HL-60/S4 (cell line): ENCODE results near the gene CFAP299.
"Not testable (repeated sequence)": the region's sequence is repeated elsewhere in the genome, so short reads cannot be mapped to it uniquely, and the experiment has no call there.

Experiments used
- in situ Hi-C: fragments of 300-500 bp; cut with MboI; formaldehyde crosslinking; loops from 2 replicates; pipeline ENCODE4 v1.14.3; 2022; ENCODE audit warnings: low sequenced_read_pairs

Gene CFAP299

DNA sequence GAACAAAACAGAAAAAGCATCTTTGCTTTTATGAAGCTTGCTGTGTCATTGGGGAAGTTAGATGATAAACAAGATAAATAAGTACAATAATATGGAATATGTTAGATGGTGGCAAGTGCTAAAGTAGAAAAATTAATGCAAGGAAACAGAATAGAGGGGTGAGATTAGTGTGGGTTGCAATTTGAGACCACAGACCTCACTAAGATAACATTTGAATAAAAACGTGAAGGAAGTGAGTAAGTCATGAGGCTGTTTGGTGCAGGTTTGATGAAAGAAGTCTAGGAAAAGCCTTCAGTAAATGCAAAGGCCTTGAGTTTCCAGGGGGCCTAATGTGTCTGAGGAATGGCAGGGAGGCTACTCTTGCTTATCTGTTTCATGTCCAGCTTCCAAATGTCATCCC lies 102.5 kb downstream of the CFAP299 start:
- in situ Hi-C loops, result no loop called here

DNA sequence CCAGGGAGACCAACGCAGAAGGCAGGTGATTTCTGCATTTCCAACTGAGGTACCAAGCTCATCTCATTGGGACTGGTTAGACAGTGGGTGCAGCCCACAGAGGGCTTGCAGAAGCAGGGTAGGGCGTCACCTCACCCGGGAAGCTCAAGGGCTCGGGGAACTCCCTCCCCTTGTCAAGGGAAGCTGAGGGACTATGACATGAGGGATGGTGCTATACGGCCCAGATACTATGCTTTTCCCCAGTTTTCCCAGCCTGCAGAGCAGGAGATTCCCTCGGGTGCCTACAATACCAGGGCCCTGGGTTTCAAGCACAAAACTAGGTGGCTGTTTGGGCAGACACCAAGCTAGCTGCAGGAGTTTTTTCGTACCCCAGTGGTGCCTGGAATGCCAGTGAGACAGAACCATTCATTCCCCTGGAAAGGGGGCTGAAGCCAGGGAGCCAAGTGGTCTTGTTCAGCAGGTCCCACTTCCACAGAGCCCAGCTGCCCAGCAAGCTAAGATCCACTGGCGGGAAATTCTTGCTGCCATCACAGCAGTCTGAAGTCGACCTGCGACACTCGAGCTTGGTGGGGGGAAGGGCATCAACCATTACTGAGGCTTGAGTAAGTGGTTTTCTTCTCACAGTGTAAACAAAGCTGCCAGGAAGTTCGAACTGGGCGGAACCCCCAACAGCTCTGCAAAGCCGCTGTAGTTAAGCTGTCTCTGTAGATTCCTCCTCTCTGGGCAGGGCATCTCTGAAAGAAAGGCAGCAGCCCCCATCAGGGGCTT lies 103.9 kb downstream of the CFAP299 start:
- in situ Hi-C loops, result not testable (repeated sequence)

DNA sequence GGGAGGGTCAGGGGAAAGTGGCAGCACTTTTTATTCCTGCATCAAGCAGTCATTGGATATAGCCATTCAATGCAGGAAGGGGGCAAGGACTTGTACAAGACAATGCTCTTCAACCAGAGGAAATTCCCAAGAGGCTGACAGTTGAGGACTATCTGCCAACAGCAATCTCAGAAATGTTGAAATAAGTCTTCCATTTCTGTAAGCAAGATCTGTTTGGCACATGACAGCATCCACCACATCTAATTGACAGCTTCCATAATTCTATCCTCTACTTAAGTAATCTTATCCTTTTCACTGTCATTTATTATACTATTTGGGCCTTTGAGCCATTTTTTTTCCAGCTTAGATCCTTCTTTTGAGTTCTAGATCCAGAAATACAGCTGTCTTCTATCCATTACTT lies 110.7 kb downstream of the CFAP299 start:
- in situ Hi-C loops, result no loop called here

DNA sequence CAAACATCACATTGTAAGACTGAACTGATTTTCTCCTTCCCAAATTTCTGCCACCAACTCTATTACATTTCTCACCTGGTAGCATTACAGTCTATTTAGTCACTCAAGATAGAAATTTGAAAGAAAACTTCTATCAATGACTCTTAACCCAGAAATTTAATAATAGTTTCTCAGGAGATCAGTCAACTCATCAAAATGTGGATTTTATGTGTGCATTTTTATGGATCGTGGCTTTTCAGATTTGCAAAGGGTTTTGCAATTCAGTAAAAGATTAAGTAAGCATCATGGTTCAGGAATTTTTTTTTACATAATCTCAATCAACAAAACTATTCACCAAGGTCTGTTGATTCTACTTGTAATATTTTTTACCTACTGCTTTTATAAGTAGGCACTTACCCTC lies 111.1 kb downstream of the CFAP299 start:
- in situ Hi-C loops, result no loop called here

DNA sequence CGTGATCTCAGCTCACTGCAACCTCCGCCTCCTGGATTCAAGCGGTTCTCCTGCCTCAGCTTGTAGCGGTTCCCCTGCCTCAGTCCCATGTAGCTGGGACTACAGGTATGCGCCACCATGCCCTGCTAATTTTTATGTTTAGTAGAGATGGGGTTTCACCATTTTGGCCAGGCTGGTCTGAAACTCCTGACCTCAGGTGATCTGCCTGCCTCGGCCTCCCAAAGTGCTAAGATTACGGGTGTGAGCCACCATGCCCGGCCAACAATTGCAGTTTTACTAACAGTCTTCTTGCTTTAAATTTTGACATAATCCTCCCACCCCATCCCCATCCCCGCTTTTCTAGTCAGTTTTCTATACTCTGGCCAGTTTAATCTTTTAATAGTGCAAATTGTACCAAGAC lies 112.0 kb downstream of the CFAP299 start:
- in situ Hi-C loops, result no loop called here

DNA sequence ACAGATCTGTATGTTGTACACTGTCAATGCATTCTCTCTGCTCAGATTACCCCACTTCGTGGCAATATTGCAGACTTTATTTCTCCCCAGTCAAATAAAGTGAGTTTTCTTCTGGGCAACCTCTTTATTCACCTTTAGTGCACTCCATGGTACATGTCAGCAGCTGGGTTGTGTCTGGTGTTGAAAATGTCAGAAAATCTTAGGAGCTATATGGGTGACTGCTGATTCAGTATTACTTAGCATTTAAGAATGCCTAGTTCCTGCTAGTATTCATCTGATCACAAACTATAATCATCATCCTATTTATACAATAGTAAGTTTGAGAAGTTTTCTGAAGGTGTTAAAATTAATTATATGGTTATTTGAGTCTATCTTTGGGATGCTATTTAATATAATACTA lies 112.5 kb downstream of the CFAP299 start:
- in situ Hi-C loops, result no loop called here

DNA sequence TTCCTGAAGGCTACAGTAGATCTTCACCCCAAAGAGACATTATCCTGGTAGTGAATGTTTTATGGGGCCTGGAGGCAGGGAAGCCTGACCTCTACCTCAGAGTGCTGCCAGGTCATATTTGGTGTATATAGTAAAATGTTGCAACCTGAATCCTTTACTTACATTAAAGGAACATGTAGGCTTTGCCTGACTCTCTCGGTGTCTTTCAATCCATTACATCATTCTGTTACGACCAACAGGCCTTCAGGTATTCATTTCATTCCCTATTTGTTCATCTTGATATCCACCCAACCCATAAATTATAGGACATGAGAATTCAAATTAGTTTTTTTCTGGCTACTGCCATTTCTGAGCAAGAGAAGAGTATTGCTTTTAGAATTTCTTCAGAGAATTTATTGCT lies 116.5 kb downstream of the CFAP299 start:
- in situ Hi-C loops, result no loop called here

DNA sequence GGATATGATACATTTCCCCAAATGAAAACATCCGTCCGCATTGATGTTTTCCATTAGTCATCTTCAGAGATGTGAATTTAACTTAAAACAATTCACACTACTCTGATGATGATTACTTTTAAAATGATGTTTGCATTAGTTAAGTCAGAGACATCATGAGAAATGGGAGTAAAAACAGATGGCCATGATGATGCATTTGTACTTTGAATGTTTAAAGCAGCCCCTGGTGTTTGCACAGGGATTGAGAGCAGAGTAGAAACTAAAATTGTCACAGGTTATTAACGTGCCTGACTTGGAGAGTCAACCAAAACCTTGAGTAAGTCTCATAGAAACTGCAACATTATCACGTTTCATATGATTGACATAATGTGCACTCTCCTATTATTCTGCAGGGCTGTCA lies 117.2 kb downstream of the CFAP299 start:
- in situ Hi-C loops, result no loop called here

DNA sequence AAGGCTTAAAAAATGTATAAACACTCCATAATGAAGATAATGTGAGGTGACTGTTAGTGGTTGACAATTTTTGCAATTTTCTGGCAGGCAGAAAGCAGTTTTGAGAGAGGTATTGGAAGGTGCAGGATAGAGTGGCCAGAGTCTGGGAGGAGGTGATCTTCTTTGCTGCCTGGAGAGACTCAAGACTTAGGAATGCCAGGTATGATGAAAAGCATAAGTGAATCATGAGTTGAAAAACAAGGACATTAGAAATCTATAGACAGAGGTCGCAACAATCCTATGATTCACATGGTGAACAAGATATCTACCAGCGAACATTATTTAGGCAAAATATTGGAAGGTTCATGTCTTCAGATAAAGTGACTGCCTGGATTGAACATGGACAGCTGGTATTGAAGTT lies 118.5 kb downstream of the CFAP299 start:
- in situ Hi-C loops, result no loop called here

DNA sequence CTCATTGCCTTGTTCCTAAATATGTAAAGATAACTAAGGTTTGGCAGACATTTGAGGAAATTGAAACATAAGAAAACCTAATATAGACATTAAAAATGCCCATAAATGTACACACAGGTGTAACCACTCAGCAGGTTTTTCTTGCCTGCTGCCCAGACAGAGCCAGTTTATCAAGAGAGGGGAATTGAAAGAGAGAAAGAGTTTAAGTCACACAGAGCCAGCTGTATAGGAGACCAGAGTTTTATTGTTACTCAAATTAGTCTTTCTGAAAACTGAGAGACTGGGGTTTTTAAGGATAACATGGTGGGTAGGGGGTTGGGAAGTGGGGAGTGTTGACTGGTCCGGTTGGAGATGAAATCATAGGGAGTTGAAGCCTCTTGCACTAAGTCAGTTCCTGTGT lies 119.0 kb downstream of the CFAP299 start:
- in situ Hi-C loops, result no loop called here

DNA sequence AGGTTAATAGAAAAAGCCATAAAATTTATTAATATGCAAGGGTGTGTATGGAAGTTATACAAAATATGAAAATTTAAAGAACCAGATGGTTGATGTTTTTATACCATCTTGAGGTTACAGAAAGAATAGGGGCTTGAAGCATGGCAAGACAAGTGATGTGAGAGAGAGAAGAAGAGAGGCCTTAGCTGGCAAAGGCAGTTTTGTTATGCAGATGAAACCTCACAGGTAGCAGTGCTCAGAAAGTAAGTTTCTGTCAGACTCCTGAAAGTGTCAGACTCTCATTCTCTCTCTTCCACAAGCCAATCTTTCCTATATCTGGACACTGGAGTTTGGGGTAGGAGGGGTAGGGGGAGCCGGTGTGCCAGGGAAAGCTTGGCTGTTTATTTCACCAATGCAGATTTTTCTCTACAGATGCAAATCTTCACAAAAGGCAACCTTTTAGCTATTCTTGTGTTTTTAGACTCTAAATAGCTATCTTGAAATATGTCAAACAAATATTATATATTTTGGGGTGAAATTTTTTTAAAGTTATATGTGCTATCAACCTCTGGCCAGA lies 124.5 kb downstream of the CFAP299 start:
- in situ Hi-C loops, result no loop called here

DNA sequence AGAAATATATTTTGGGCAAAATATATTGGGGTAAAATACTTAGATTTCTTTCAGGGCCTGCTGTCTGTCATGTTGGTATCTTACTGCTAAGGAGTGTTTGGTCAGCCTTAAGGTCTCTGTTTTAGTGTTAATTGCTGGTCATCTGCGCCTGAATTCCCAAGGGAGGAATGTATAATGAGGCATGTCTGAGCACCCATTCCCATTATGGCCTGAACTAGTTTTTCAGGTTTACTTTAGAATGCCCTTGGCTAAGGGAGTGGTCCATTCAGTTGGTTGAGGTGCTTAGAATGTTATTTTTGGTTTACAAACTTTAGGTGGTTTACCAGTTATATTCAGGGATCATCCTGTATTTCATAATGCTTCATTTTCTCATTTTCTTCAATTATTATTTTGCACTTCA lies 125.9 kb downstream of the CFAP299 start:
- in situ Hi-C loops, result no loop called here

DNA sequence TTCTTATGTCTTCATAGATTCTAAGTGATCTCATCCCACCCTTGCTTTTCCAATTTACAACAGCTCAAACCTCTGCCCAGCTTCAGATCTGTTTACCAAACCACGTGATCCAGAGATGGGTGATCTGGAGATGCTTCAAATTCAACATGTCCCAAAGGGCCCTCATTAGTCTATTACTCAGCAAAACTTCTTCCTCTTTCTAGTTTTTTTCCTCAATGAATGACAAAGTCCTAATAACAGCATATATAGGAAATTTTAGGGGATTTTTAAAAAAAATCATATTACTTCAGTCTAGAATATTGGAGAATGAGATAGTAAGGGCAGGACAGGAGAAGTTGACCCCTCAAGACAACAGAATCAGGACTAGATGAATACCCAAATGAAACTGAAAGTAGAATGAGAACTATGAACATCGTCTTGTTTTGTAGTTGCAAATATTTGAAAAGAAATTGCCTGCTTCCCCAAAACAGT lies 127.1 kb downstream of the CFAP299 start:
- in situ Hi-C loops, result no loop called here

DNA sequence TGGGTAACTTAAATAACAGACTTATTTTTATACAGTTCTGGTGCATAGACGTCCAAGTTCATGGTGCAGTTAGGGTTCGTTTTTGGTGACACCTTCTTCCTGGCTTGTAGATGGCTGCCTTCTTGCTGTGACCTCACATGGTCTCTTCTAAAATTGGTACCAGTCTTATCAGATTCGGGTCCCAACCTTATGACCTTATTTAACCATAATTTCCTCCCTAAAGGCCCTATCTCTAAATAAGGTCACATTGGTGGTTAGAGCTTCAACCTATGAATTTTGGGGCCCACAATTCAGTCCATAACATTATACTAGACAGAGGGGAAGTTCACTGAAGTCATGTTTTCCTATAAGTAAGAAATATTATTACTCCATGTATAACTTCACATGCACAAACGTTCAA lies 128.0 kb downstream of the CFAP299 start:
- in situ Hi-C loops, result no loop called here

DNA sequence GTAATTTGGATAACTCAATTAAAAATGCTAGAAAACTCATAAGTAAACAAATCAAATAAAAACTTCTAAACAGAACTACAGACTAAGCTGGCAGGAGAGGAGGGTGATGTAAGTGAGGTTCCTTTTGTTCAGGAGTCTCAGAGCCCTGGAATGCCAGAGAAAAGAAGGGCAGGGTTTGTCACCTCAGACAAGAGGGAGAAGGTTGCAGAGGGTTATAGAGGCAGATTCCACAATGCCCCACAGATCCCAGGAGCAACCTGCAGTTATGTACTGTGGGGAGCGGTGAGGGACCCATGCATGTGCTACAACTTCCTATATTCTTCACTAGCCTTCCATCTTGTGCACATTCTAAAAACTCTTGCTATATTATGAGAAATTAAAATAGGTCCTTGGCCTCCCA lies 129.7 kb downstream of the CFAP299 start:
- in situ Hi-C loops, result no loop called here

DNA sequence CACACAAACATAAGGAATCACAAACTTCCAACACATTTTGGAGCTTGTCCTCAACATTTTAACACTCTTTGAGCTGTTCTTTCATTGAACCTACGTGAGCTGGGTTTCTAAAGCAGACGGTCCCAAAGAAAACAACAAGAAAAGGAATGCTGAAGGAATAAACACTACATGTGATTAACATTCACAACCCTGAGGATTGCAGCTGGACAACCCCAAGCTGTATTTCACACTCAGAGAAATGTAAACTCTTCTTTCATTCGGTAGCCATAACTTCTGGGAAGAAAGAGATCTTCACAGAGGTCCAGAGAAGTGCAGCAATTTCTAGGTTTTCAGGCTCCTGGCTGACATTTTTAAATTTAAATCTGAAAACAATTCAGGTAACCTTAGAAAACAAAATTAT lies 130.2 kb downstream of the CFAP299 start:
- in situ Hi-C loops, result no loop called here

DNA sequence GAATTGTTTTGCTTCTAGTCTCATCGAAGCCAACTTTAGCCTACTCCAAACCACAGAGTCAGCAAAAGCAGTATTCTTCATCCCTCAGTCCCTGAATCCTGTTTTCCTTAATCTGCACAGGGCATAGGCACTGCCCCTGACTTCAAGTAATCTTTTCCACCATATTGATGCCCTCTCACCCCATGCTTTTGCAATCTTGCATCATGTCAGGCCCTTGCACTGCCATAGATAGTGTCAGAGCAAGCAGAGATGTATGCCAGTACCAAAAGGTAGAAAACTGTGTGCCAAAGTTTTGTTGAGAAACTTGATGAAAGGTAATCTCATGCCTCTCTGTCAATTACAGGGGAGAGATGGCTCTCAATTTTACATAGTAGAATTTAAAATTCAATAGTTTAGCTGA lies 131.1 kb downstream of the CFAP299 start:
- in situ Hi-C loops, result no loop called here

DNA sequence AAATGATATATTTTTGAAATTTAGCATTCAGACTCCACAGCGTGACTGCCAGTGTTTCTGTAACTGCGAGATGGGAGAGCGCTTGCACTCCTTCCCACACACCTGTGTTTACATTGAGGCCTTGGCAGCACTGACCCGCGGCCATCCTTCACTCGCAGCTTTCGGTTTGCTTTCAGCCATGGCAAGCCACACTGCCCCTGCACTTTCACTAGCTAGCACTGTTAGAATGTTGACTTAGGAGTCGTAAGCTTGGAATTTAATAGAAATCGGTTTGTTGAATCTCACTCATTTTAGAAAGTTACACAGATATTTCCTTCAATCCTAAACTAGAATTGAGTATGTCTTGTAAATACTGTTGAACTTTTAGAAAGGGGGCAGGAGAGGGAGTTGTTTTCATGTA lies 136.2 kb downstream of the CFAP299 start:
- in situ Hi-C loops, result no loop called here

DNA sequence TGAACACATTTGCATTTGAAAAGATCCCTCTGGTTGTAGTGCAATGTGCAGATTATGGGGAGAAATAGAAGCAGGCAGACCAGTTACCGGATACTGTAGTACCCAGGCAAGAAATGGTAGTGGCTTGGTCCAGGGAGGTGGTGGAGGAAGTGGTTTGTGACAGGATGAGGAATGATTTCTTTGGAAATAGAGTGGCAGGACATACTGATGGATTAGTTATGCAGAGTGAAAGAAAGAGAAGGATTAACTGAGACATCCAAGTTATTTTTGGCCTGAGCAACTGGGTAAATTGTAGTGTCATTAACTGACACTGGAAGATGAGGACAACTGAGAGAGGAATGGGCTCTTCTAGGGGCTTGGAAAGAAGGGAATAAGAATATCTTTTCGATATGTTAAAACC lies 139.7 kb downstream of the CFAP299 start:
- in situ Hi-C loops, result no loop called here

DNA sequence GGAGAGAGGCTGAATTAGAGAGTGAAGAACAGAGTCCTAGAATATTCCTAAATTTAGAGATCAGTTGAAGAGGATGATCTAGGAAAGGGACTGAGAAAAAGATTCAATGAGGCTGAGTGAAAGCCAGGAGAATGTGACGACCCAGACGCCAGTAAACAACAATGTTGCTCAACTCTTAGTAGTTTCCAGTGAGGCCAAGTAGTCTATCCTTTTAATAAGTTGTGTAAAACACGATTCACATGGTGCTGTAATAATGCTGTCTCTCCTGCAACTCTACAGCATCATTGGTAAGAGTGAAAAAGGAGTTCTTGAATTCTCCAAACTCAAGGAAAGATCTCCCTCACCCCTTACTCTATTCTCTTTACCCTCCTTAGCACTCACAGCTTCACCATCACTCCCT lies 140.3 kb downstream of the CFAP299 start:
- in situ Hi-C loops, result no loop called here

DNA sequence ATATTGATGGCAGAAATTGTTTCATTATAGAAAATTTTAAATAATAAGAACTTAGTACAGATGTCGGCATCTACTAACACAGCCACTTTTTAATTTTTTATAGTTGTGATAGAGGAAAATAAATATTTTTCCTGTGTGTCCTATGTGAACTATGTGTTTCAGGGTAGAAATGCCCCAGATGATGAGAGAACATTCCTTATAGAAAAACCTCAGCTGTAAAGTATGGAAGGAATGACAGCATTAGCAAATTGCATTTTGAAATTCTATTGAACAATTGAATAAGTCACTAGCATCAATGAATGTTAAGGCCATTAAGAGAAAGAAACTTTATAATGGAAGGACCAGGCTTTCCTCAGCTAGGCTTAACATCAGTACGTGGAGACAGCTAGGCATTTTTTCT lies 149.2 kb downstream of the CFAP299 start:
- in situ Hi-C loops, result no loop called here

DNA sequence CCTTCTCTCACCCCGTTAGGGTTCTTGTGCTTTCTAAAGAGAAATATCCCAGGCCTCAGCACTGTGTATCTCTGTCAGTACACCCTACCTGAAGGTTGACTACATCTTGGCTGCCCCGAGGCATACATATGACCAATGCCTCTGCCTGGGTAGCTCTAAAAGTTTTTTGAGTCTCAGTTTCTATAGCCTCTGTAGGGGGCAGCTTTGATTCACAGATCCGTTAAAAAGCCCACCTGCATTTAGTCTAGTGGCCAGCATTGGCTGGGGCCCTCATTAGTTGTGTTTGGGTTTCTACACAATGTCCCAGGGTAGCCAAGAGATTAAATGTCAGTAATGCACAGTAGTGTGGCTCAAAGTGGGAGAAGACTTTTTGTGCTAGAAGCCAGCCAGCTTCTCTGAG lies 151.1 kb downstream of the CFAP299 start:
- in situ Hi-C loops, result no loop called here

DNA sequence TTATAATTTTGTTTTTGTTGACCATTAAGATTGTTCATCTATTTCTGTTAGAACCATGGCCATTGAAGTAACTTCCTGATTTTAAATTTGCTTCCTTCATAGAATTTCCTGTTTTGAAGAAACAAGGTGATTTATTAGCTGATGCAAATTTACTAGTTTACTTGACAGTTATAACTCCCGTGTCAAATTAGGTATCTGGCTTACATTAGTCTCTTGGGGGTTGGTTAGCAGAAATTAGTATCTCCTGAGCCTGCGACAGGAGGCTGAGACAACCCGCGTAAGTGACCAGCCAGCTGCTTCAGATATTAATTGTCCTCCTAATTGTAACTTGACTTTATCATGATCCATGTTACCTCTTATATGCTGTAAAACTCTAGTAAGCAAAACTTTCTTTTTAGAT lies 154.3 kb downstream of the CFAP299 start:
- in situ Hi-C loops, result no loop called here
